Measurements from ENCODE around the gene NAV1.

DNA sequence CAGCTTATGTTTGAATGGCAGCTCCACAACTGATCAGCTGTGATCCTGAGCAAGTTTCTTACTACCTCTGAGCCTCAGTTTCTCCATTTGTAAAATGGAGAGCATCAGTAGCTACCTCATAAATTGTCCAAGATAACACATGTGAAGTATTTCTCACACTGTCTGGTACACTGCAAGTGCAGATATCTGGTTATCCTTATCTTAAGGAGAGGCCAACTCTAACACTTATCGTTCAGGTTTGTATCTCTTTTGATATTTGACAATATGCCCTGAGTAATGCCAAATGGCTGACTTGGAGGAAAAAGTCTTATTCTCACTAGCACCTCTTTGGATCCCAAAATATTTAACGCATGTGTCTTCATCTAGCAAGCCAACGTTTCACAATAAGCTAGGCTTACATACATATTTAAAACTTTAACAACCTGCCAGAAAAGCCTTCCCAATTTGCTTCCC lies 34.7 kb upstream of the NAV1 start:
- TF ChIP-seq, protein P1, sequence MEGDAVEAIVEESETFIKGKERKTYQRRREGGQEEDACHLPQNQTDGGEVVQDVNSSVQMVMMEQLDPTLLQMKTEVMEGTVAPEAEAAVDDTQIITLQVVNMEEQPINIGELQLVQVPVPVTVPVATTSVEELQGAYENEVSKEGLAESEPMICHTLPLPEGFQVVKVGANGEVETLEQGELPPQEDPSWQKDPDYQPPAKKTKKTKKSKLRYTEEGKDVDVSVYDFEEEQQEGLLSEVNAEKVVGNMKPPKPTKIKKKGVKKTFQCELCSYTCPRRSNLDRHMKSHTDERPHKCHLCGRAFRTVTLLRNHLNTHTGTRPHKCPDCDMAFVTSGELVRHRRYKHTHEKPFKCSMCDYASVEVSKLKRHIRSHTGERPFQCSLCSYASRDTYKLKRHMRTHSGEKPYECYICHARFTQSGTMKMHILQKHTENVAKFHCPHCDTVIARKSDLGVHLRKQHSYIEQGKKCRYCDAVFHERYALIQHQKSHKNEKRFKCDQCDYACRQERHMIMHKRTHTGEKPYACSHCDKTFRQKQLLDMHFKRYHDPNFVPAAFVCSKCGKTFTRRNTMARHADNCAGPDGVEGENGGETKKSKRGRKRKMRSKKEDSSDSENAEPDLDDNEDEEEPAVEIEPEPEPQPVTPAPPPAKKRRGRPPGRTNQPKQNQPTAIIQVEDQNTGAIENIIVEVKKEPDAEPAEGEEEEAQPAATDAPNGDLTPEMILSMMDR (optimal IDR thresholded peaks at IDR 0.05 in 1 of 3, IDR thresholded peaks at IDR 0.05 in 1 of 3, conservative IDR thresholded peaks at IDR 0.05 in 1 of 3; ENCODE audit: extremely low read depth in 1 of 3, insufficient read depth in 2 of 3, low read length in 3 of 3) = no peak
- no peak for TF ChIP-seq EZH2 (IDR thresholded peaks at IDR 0.05; ENCODE audit: low read length)
